Smooth muscle cell (in vitro differentiated cells): ENCODE data around the gene IGSF22. TPM values are rescaled to one million over a fixed set of nuclear protein-coding genes. Genes with fewer than 3 reads are reported as not detected.

Experiments used
- DNase-seq: peaks from one replicate; lab custom pipeline; 2025; ENCODE audit not compliant: unreplicated experiment; lab: John Stamatoyannopoulos, UW
- H2AFZ ChIP-seq: fragments of 200-600 bp; sonication (generic); 2 replicates; pipeline ENCODE4 v1.6.0; 2016; ENCODE audit warnings: antibody characterized with exemption, low read depth, mild to moderate bottlenecking
- H3F3A ChIP-seq: fragments of 200-600 bp; sonication (generic); 2 replicates; pipeline ENCODE4 v1.6.0; 2017; ENCODE audit warnings: antibody characterized with exemption, low read depth
- H3K27ac ChIP-seq: fragments of 200-600 bp; sonication (generic); 2 replicates; pipeline ENCODE4 v1.5.1; 2016; ENCODE audit warnings: low read depth, mild to moderate bottlenecking
- H3K27me3 ChIP-seq: fragments of 200-600 bp; sonication (generic); 2 replicates; pipeline ENCODE4 v1.6.1; 2016; ENCODE audit warnings: low read depth, mild to moderate bottlenecking
- H3K36me3 ChIP-seq: fragments of 200-600 bp; sonication (generic); 2 replicates; pipeline ENCODE4 v1.5.1; 2016; ENCODE audit warnings: low read depth
- H3K4me1 ChIP-seq: fragments of 200-600 bp; sonication (generic); 2 replicates; pipeline ENCODE4 v1.5.1; 2016; ENCODE audit warnings: low read depth
- H3K4me2 ChIP-seq: fragments of 200-600 bp; sonication (generic); 2 replicates; pipeline ENCODE4 v1.6.0; 2016; ENCODE audit warnings: mild to moderate bottlenecking
- H3K4me3 ChIP-seq: fragments of 200-600 bp; sonication (generic); 2 replicates; pipeline ENCODE4 v1.5.1; 2016; ENCODE audit warnings: mild to moderate bottlenecking
- H3K79me2 ChIP-seq: fragments of 200-600 bp; sonication (generic); 2 replicates; pipeline ENCODE4 v1.6.0; 2016; ENCODE audit warnings: low read depth, mild to moderate bottlenecking
- H3K9ac ChIP-seq: fragments of 200-600 bp; sonication (generic); 2 replicates; pipeline ENCODE4 v1.6.0; 2016; ENCODE audit warnings: low read depth
- H3K9me3 ChIP-seq: fragments of 200-600 bp; sonication (generic); replicated peaks from 2 replicates; pipeline ENCODE4 v1.5.1; 2016; ENCODE audit warnings: low read depth
- H4K20me1 ChIP-seq: fragments of 200-600 bp; sonication (generic); 2 replicates; pipeline ENCODE4 v1.6.0; 2016; ENCODE audit warnings: low read depth
- CTCF ChIP-seq: fragments of 200-600 bp; sonication (generic); IDR thresholded peaks from 2 replicates; pipeline ENCODE4 v1.5.1; 2017; ENCODE audit warnings: borderline replicate concordance, mild to moderate bottlenecking, antibody characterized with exemption; ENCODE audit not compliant: insufficient read depth, poor library complexity, severe bottlenecking
- WGBS: methylation state at CpG from one replicate; pipeline ENCODE4 v1.1.7; 2016; ENCODE audit warnings: low lambda C conversion rate; 5-methylcytosine and 5-hydroxymethylcytosine counted together
- polyA plus RNA-seq: library from polyadenylated mRNA; unstranded; fragments of >200 nt; fragmentation: Nextera tagmentation; extraction: Ambion mirVana; gene quantifications from 2 replicates; pipeline ENCODE4 v1.2.1, GENCODE V29; 2016
- total RNA-seq: library from RNA; depleted of rRNA; stranded (reverse); fragments of >200 nt; gene quantifications from 2 replicates; pipeline ENCODE4 v1.2.3, GENCODE V29; 2014

The IGSF22 gene
- total and polyA plus RNA-seq, 2 experiments from 2014 or later: not detected

- no peaks in the 10 kb centered on the region for H3K4me1 ChIP-seq
- H3F3A ChIP-seq: no peaks in the 10 kb centered on the region
- no peaks in the 10 kb centered on the region for H3K79me2 ChIP-seq
- no peak overlapping the region for H3K4me2 ChIP-seq
- TF ChIP-seq CTCF: no peak
- no peaks in the 10 kb centered on the region for H3K9me3 ChIP-seq
- WGBS: 80% methylated on average over 6 of the region's 6 CpGs
- DNase-seq: no peak
- no peaks in the 10 kb centered on the region for H3K36me3 ChIP-seq
- H3K4me3 ChIP-seq: no peak overlapping the region
- H3K27ac ChIP-seq: no peak overlapping the region
- no peaks in the 10 kb centered on the region for H4K20me1 ChIP-seq
- H2AFZ ChIP-seq: no peak overlapping the region
- H3K9ac ChIP-seq: no peak overlapping the region
- H3K27me3 ChIP-seq: no peaks in the 10 kb centered on the region
These were observed 39.6 kb upstream of the IGSF22 start for GRCh38 chr11:18765554-18765953.

- TF ChIP-seq CTCF: no peak
- no peak for DNase-seq
- H3K79me2 ChIP-seq: no peaks in the 10 kb centered on the region
These were observed 35.8 kb upstream of the IGSF22 start for GRCh38 chr11:18761741-18762140.

GRCh38 chr11:18761144-18761543 lies 35.2 kb upstream of the IGSF22 start:
- no peaks in the 10 kb centered on the region for H3K27me3 ChIP-seq
- no peak overlapping the region for H3K4me3 ChIP-seq
- no peaks in the 10 kb centered on the region for H3K4me1 ChIP-seq
- H3K4me2 ChIP-seq: no peak overlapping the region
- H3K36me3 ChIP-seq: no peaks in the 10 kb centered on the region
- no peaks in the 10 kb centered on the region for H3F3A ChIP-seq
- WGBS: 87% methylated on average over 3 of the region's 3 CpGs
- no peak overlapping the region for H3K27ac ChIP-seq
- no peaks in the 10 kb centered on the region for H3K9me3 ChIP-seq
- no peak for DNase-seq
- H2AFZ ChIP-seq: no peak overlapping the region
- H3K9ac ChIP-seq: no peak overlapping the region
- no peaks in the 10 kb centered on the region for H4K20me1 ChIP-seq
- H3K79me2 ChIP-seq: no peaks in the 10 kb centered on the region
- TF ChIP-seq CTCF: no peak

More at GRCh38 chr11:18761741-18762140, 35.8 kb upstream of the IGSF22 start:
- no peak overlapping the region for H3K9ac ChIP-seq
- no peak overlapping the region for H3K27ac ChIP-seq
- H4K20me1 ChIP-seq: no peaks in the 10 kb centered on the region
- H3K4me3 ChIP-seq: no peak overlapping the region
- H3K4me1 ChIP-seq: no peaks in the 10 kb centered on the region
- no peak overlapping the region for H2AFZ ChIP-seq
- H3K4me2 ChIP-seq: no peak overlapping the region
- no peaks in the 10 kb centered on the region for H3F3A ChIP-seq
- H3K36me3 ChIP-seq: no peaks in the 10 kb centered on the region
- H3K9me3 ChIP-seq: no peaks in the 10 kb centered on the region
- H3K27me3 ChIP-seq: no peaks in the 10 kb centered on the region
- WGBS: 83% methylated on average over 11 of the region's 11 CpGs

- Histone ChIP-seq H3K27ac (no peak overlapping the region), H3K9ac (no peak overlapping the region), H4K20me1 (no peaks in the 10 kb centered on the region), H3K9me3 (no peaks in the 10 kb centered on the region), H3K36me3 (no peaks in the 10 kb centered on the region), H3K4me2 (no peak overlapping the region), H3K4me1 (no peaks in the 10 kb centered on the region), H3F3A (no peaks in the 10 kb centered on the region), H2AFZ (no peak overlapping the region), H3K27me3 (no peaks in the 10 kb centered on the region), H3K4me3 (no peak overlapping the region), H3K79me2 (no peaks in the 10 kb centered on the region)
- WGBS: 57% methylated on average over 3 of the region's 3 CpGs
- no peak for DNase-seq
- TF ChIP-seq CTCF: no peak
These were observed 31.8 kb upstream of the IGSF22 start for GRCh38 chr11:18757811-18758210.
